Measurements from ENCODE around the gene UBE2K.

GRCh38 chr4:39655211-39655610 lies 42.7 kb upstream of the UBE2K start:
- TF ChIP-seq ATF3 (IDR thresholded peaks at IDR 0.05) (no peak), POLR2AphosphoS5 (IDR thresholded peaks at IDR 0.05; ENCODE audit: low read depth, low read length) (no peak), POLR2A (IDR thresholded peaks at IDR 0.05; ENCODE audit: borderline replicate concordance, extremely low read depth, insufficient read depth, insufficient read length) (no peak), MAX (IDR thresholded peaks at IDR 0.05) (no peak)
